Activated T-cell treated with anti-CD3 and anti-CD28 coated beads, Interleukin-2, amount 50 U/mL, for 24 hours (primary cell): ENCODE measurements around the gene ARFGAP2.

Experiments
- DNase-seq: peaks from one replicate; pipeline ENCODE4 v3.0.0-alpha.2; 2020
- H3K27ac Mint-ChIP-seq: 2 replicates; pipeline ENCODE4 v1.8.0; 2020; ENCODE audit warnings: mild to moderate bottlenecking, mixed read lengths
- H3K27me3 Mint-ChIP-seq: 2 replicates; pipeline ENCODE4 v1.8.0; 2020; ENCODE audit warnings: mixed read lengths
- H3K36me3 Mint-ChIP-seq: 2 replicates; pipeline ENCODE4 v1.8.0; 2020; ENCODE audit warnings: low read depth, mixed read lengths
- H3K4me1 Mint-ChIP-seq: 2 replicates; pipeline ENCODE4 v1.8.0; 2020; ENCODE audit warnings: low read depth, mixed read lengths
- H3K4me3 Mint-ChIP-seq: 2 replicates; pipeline ENCODE4 v1.8.0; 2020; ENCODE audit warnings: mild to moderate bottlenecking, moderate library complexity, mixed read lengths
- H3K9me3 Mint-ChIP-seq: 2 replicates; pipeline ENCODE4 v1.8.0; 2020; ENCODE audit warnings: mixed read lengths

The ARFGAP2 gene

DNA sequence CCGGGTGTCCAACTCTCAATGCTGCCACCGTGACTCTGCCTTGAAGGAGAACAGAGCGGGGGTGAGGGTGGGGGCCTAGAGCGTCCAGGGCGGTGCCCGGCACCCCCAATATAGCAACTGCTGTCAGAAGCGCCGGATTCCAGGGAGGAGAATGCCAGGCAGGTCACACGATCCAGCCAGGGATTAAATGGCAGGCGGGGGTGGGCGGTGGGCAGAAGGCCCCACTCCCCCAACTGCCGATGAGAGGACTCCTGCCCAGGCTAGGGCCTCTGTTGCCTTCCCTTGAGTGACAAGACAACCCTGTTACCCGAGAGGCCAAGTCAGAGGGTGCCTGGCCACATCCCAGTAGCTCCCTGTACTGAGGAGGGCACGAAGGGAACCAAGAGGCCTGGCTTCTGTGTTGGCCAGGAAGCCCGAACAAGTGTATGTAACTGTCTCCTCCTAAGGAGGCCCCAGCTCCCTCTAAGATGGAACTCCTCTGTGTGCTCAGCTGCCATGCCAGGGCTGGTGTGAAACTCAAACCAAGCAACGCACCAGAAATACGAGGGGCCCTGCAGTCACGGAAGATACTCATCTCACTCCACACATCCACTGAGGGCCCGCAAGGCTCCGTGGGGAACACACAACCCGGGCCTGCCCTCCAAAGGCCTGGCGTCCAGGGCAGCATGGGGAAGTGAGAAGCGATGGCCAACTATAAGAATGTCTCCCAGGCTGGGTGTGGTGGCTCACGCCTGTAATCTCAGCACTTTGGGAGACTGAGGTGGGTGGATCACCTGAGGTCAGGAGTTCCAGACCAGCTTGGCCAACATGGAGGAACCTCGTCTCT lies 6.6 kb upstream of the ARFGAP2 start:
- no peak for DNase-seq
- no peak overlapping the region for H3K27ac Mint-ChIP-seq
- H3K4me1 Mint-ChIP-seq = peaks cover 16% of the 10 kb centered on the region
- H3K9me3 Mint-ChIP-seq = no peaks in the 10 kb centered on the region
- no peaks in the 10 kb centered on the region for H3K36me3 Mint-ChIP-seq
- no peak overlapping the region for H3K4me3 Mint-ChIP-seq
- peaks cover 30% of the 10 kb centered on the region for H3K27me3 Mint-ChIP-seq

DNA sequence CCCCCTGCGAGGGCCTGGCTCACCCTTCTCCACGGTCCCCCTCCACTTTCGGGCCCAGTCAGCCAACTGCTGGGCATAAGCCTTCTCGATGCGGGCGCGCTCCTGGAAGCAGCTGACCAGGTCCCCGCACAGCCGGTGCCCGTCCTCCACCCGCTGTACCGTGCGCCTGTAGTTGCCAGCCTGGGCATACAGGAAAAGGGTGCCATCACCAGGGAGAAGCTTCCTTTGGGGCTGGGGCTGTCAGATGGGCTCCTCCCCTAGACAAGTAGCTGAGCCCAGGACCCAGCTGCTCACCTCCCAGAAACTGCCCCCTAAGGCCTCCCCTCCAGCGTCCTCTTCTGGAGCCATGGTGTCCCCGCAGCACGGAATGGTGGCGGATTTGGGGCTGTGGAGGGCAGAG lies 5.7 kb upstream of the ARFGAP2 start:
- DNase-seq = no peak
- Mint-ChIP-seq H3K36me3 (no peaks in the 10 kb centered on the region), H3K4me3 (no peak overlapping the region), H3K4me1 (peaks cover 18% of the 10 kb centered on the region), H3K27ac (no peak overlapping the region), H3K9me3 (no peaks in the 10 kb centered on the region), H3K27me3 (peaks cover 22% of the 10 kb centered on the region)

DNA sequence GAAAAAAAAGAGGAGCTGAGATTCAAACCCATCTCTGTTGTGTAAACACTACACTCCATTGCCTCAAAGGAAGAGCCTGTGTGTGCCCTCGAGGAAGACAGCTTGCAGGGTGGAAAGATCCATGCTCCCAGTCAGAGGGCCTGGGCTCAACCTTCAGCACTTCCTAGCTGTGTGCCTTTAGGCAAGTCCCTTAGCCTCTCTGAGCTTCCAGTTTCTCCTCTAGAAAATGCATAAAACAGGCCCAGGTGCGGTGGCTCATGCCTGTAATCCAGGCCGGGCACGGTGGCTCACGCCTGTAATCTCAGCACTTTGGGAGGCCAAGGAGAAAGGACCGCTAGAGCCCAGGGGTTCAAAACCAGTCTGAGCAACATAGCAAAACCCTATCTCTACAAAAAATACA lies 4.6 kb upstream of the ARFGAP2 start:
- Mint-ChIP-seq H3K36me3 (peaks cover 7% of the 10 kb centered on the region), H3K27ac (no peak overlapping the region), H3K4me3 (no peak overlapping the region), H3K27me3 (peaks cover 17% of the 10 kb centered on the region), H3K4me1 (peaks cover 12% of the 10 kb centered on the region), H3K9me3 (no peaks in the 10 kb centered on the region)
- DNase-seq = no peak

DNA sequence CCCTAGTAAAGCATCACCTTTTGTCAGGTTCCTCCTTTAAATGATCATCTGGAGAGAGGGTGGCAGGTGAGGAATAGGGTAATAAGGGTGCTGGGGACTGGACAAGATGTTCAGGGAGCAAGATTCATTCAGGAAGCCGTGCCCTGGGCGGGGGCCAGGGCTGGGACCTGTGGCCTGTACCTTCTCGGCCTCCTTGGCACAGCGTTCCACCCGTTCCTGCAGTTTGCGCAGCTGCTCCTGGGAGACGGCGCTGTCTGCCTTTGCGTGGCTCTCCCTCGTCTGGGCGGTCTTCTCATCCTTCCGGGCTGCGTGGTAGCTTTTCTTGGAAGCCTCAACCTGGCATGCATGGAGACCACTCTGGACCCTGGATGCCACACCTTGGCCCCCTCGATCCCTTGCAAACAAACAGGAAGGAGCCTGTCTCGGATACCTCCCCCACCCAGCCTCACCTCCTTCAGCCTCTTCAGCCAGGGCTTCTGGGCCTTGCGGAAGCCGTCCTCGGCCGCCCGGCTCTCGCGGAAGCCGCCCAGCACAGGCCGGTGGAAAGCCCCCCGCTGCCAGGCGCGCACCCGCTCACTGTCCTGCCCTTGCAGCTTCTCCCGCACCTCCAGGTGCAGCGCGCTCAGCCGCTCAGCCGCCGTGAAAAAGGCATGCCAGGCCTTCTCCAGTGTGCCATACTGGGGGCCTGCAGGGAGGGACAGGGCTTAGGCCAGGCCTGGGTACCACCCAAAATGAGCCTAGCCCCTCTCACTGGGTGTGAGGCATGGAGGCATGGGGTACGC lies 3.5 kb upstream of the ARFGAP2 start:
- Mint-ChIP-seq H3K27me3 (peaks cover 17% of the 10 kb centered on the region), H3K4me1 (peaks cover 20% of the 10 kb centered on the region), H3K36me3 (peaks cover 17% of the 10 kb centered on the region), H3K4me3 (no peak overlapping the region), H3K9me3 (no peaks in the 10 kb centered on the region), H3K27ac (no peak overlapping the region)
- no peak for DNase-seq

DNA sequence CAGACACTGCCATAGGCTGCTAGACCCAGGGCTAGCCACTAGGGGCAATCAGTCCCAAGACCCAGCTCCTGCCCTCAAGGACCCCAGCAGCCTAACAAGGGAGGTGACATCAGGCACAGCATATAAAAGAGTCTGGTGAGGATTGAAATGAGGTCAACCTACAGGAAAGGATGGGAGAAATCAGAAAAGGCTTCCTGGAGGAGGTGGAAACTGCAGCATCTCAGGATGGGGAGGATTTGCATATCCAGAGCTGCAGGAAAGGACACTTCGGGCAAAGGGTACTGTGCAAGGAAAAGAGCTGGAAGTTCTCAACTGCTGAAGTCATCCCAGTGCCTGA lies 2.9 kb upstream of the ARFGAP2 start:
- Mint-ChIP-seq H3K27me3 (peaks cover 12% of the 10 kb centered on the region), H3K4me1 (peaks cover 25% of the 10 kb centered on the region), H3K36me3 (peaks cover 23% of the 10 kb centered on the region), H3K27ac (no peak overlapping the region), H3K4me3 (no peak overlapping the region), H3K9me3 (no peaks in the 10 kb centered on the region)
- DNase-seq = no peak

DNA sequence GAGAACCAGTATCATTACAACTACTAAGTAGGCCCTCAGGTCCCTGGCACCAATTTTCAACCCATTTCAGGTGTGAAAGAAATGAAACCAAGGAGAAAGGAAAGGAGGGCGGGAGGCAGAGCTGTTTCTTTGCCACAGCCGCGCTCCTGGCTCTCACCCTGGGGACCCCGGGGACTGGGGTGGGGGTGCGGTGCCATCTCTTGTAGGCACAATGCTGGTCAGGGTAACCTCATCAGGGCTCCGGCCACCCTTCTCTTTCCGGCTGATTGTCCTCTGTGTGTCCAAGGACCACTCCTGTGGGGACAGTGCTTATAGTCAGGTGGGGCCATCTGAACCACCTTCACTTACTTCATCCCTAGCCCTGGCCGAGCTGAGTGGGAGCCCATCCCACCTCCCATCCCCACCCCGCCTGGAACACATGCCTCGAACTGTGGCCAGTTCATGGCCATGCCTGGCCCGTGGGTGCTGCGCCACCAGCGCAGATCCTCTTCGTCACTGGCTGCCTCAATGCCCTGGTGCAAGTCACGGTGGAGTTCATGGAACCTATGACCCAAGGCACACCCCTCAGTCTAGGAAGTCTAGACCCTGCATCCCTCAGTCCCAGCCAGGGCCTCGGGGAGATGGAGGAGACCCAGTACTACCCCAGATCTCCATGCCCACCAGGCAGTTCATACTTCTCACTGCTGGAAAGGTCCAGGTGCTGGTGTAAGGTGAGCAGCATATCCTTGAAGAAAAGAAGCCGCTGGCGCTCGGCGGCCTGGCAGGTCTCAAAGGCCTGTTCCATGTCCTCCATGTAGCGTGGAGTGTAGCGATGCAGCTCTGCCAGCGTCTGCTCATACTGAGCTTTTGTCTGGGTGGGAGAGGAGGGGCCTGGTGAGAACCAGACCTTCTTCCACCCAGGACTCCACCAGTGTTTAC lies 2.3 kb upstream of the ARFGAP2 start:
- peaks cover 26% of the 10 kb centered on the region for H3K36me3 Mint-ChIP-seq
- H3K27ac Mint-ChIP-seq = peak overlapping the region; percentile 100
- no peaks in the 10 kb centered on the region for H3K9me3 Mint-ChIP-seq
- H3K4me3 Mint-ChIP-seq = no peak overlapping the region
- H3K4me1 Mint-ChIP-seq = peaks cover 26% of the 10 kb centered on the region
- no peak for DNase-seq
- H3K27me3 Mint-ChIP-seq = peaks cover 5% of the 10 kb centered on the region

DNA sequence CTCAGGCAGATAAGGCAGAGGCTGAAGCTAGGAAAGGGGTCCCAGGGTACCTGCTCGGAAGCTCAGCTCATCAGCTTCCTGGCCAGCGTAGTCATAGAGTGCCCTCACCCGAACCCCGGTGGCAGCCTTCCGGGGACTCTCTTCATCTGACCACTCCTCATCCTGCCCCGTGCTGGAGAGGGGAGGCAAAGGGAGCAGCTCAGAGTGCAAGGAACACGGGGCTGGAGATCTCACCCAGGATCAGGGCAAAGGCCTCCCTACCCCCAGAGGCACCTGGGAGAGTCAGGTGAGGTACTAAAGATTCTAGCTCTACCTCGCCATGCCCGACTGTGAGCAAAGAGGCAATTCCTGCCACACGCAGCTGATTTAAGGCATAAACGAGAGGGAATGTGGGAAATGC lies 1.6 kb upstream of the ARFGAP2 start:
- Mint-ChIP-seq H3K9me3 (no peaks in the 10 kb centered on the region), H3K27ac (peak overlapping the region; percentile 100), H3K4me1 (peaks cover 33% of the 10 kb centered on the region), H3K27me3 (peaks cover 1% of the 10 kb centered on the region), H3K36me3 (peaks cover 33% of the 10 kb centered on the region), H3K4me3 (no peak overlapping the region)
- DNase-seq = no peak

DNA sequence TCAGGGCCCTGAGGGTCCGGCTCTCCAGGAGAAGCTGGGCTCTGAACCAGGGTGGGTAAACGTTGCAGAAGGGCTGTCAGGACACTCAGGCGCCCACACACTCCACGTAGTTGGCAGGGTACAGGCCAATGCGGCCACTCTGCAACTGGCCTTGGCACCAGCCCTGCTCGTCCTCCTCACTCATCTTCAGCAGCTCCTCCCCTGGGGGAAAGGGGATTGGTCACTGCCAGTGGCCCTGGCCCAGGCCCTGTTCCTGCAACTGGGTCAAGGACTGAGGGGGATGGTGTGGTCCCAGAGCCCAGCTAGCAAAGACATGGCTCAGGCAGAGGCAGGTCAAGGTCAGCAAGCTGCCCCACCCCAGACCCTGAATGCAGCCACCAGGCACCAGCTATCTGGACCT lies 1.2 kb upstream of the ARFGAP2 start:
- Mint-ChIP-seq H3K36me3 (peaks cover 38% of the 10 kb centered on the region), H3K27me3 (no peaks in the 10 kb centered on the region), H3K9me3 (no peaks in the 10 kb centered on the region), H3K4me1 (peaks cover 38% of the 10 kb centered on the region), H3K27ac (peak overlapping the region; percentile 100), H3K4me3 (peak overlapping the region; percentile 93)
- no peak for DNase-seq

DNA sequence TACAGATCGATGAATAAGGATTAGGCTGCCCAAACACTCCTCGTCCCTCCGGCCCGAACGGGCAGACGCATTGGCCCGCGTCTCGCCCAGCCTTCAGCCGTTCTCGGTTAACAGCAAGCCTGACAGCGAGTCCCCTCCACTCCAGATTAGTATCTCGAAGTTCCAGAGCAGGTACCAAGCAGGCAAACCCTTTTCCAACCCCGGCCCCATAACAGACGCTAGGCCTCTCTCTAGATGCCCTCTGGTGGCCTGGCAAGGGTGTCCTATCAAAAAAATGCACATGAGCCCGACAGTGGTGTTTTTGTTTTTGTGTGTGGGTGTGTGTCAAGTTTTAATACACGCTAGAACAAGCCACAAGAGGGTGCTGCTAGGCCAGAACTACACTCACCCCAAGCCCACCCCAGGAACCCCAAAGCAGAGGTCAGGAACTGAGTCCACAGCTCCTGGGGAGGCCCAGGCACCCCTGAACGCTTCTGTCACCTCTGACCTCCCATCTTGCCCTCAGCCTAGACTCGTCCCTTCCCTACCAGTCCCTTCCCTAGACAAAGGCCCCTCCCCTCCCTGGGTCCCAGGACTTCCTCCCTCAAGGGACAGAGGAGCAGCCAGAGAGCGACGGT lies 658 bp upstream of the ARFGAP2 start:
- no peak for DNase-seq
- Mint-ChIP-seq H3K36me3 (peaks cover 43% of the 10 kb centered on the region), H3K4me3 (peak overlapping the region; percentile 93), H3K9me3 (no peaks in the 10 kb centered on the region), H3K27ac (peak overlapping the region; percentile 100), H3K4me1 (peaks cover 43% of the 10 kb centered on the region), H3K27me3 (no peaks in the 10 kb centered on the region)

DNA sequence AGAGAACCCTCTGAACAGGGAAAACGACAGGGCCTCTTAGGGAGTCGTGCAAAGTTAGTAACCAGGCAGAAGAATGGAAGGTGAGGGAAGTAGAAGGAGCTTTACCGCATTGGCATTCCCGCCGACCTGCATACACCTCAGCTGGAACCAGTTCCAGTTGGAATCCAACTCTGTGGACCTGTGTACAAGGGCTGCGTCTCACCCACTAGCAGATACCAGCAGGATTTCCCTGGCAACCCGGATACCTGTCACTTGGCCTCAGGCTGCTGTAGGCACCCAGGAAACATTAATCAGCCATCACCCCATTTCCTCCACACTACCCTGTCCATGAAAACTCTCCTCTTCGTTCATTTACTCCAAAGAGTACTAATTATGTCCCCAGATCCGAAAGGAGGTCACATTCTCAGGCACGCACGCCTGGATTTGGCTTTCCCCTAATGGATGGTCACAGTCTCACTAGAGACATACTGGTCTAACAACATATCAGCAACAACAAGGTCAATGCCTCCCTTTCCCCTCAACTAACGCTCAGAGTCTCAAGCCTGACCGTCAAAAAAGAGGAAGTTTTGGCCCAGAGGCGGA lies 842 bp downstream of the ARFGAP2 start:
- Mint-ChIP-seq H3K9me3 (no peaks in the 10 kb centered on the region), H3K4me1 (peaks cover 49% of the 10 kb centered on the region), H3K36me3 (peaks cover 58% of the 10 kb centered on the region), H3K27ac (peak overlapping the region; percentile 100), H3K27me3 (no peaks in the 10 kb centered on the region), H3K4me3 (peak overlapping the region; percentile 93)
- no peak for DNase-seq

DNA sequence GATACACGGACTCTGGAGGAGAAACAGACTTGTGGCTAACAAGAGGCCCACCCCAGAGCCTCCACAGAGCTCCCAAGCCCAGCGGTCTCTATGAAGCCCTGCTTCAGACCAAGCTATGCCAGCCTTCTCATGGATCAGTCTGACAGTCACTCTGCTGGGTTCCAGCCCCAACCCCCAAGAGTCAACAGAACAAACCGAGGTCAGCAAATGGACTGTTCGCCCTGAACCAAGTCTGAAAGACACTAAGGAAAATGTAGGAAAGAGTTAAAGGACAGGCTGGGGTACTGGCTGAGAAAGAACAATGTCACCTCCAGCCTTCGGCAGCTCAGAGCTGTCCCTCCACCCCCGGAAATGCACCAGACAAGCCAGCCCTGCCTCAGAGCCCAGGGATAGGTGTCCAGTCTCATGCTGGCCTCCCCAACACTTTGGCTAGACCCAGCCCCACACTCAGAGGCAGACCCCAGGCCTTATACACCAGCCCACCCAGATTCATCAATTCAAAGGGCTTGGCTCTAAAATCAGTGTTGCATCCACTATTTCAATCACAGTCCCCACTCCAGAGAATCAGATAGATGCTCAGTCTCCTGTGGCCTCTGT lies 3.8 kb downstream of the ARFGAP2 start:
- H3K9me3 Mint-ChIP-seq = no peaks in the 10 kb centered on the region
- H3K4me1 Mint-ChIP-seq = peaks cover 48% of the 10 kb centered on the region
- H3K27ac Mint-ChIP-seq = peak overlapping the region; percentile 79
- no peak overlapping the region for H3K4me3 Mint-ChIP-seq
- no peaks in the 10 kb centered on the region for H3K27me3 Mint-ChIP-seq
- no peak for DNase-seq
- H3K36me3 Mint-ChIP-seq = peaks cover 85% of the 10 kb centered on the region

DNA sequence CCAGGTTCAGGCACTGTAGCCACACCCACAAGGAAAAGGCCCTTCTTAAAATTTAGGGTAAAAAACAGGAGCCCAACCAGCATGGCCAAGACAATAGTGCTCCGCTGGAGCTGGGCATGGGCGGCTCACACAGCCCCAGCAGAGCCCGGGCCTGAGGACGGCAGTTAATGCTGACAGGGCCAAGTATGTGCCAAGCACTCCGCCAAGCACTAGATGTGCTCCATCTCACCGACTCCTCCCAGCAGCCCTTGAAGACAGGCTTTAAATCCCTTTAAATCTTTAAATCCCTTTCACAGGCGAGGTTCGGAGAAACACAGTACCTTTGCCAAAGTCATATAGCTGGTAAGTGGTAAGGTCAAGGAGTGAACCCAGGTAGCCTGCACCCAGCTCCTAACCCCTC lies 4.8 kb downstream of the ARFGAP2 start:
- no peaks in the 10 kb centered on the region for H3K27me3 Mint-ChIP-seq
- peak overlapping the region; percentile 64 for H3K27ac Mint-ChIP-seq
- no peak overlapping the region for H3K4me3 Mint-ChIP-seq
- H3K36me3 Mint-ChIP-seq = peaks cover 93% of the 10 kb centered on the region
- DNase-seq = no peak
- H3K4me1 Mint-ChIP-seq = peaks cover 40% of the 10 kb centered on the region
- no peaks in the 10 kb centered on the region for H3K9me3 Mint-ChIP-seq

DNA sequence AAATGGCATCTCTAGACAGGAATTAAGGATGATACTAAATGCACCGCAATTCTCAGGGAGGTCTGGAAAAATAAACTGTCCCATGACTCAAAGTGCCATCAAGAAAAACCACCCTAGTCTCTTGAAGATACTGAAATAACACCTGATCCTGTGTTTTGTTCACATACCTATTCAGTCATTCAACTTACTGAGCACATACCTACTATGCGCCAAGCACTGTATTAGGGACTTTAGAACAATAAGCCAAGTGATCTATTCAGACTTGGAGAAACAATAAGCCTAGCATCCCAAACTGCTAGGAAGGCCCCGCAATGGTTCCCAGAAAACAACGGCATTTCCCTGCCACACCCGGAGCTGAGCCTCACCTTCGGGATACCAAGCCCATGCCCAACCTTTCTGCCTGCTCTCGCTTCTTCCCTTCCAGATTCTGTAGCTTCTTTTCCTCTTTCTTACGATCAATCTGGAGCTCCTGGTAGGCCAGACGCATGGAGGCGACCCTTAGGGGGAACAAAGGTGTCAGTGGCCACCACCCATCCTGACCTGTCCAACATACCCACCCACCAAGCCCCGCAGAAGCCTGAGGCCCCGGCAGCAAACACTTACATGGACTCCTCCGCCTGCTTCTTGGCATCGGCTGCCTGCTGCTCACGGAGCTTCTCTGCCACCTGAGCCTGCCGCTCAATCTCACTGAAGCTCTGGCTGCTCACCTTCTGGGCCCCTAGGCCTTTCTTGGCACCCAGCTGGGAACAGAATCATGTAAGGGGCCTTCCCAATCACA lies 5.4 kb downstream of the ARFGAP2 start:
- H3K36me3 Mint-ChIP-seq = peaks cover 94% of the 10 kb centered on the region

More for the DNA sequence above, 5.4 kb downstream of the ARFGAP2 start:
- Mint-ChIP-seq H3K4me1 (peaks cover 40% of the 10 kb centered on the region), H3K4me3 (no peak overlapping the region), H3K9me3 (no peaks in the 10 kb centered on the region), H3K27ac (peak overlapping the region; percentile 77), H3K27me3 (no peaks in the 10 kb centered on the region)
- no peak for DNase-seq
